Tibial nerve (tissue), 4 donors: Measurements from ENCODE around the gene LENG8. TPM values are rescaled to one million over a fixed set of nuclear protein-coding genes. Genes with fewer than 3 reads are reported as not detected.
"Not testable (repeated sequence)": the region's sequence is repeated elsewhere in the genome, so short reads cannot be mapped to it uniquely, and the experiment has no call there.

Experiments used
- DNase-seq, 2 donors: peaks; one replicate each; pipeline ENCODE4 v3.0.0-alpha.2; 2019; ENCODE audit warnings: low spot score in 2 of 2
- H3K27ac ChIP-seq, 4 donors: fragments of 200-600 bp; sonication (generic) in 3 of 4; one replicate each; pipeline ENCODE4 v1.5.1; 2017 to 2019; ENCODE audit warnings: mild to moderate bottlenecking in 1 of 4
- H3K27me3 ChIP-seq, 2 donors: fragments of 200-600 bp; sonication (generic) in 1 of 2; one replicate each; pipeline versions ENCODE4 v1.5.1 to v1.6.0; 2017 to 2019
- H3K36me3 ChIP-seq, 3 donors: fragments of 200-600 bp; sonication (generic); one replicate each; pipeline ENCODE4 v1.5.1; 2018 to 2019
- H3K4me1 ChIP-seq, 4 donors: fragments of 200-600 bp; sonication (generic) in 3 of 4; one replicate each; pipeline ENCODE4 v1.5.1; 2017 to 2019
- H3K4me3 ChIP-seq, 4 donors: fragments of 200-600 bp; sonication (generic) in 3 of 4; one replicate each; pipeline ENCODE4 v1.5.1; 2017 to 2019; ENCODE audit warnings: mild to moderate bottlenecking in 1 of 4, moderate library complexity in 1 of 4
- H3K9me3 ChIP-seq, 4 donors: fragments of 200-600 bp; sonication (generic) in 3 of 4; one replicate each; pipeline ENCODE4 v1.5.1; 2017 to 2019
- EP300 ChIP-seq, 2 donors: sonication (generic); formaldehyde crosslinking; IDR thresholded peaks; one replicate each; pipeline ENCODE4 v1.6.1; 2017; ENCODE audit warnings: antibody characterized with exemption in 2 of 2, mild to moderate bottlenecking in 1 of 2
- POLR2A ChIP-seq, 2 donors: fragments of 450-650 bp; IDR thresholded peaks; one replicate each; pipeline ENCODE4 v1.6.1; 2017; ENCODE audit warnings: antibody characterized with exemption in 2 of 2, mild to moderate bottlenecking in 2 of 2, moderate library complexity in 2 of 2
- WGBS, 2 donors: methylation state at CpG; one replicate each; pipeline ENCODE4 v1.1.5; 2018; 5-methylcytosine and 5-hydroxymethylcytosine counted together
- total RNA-seq, 4 donors: library from RNA; depleted of rRNA; stranded (reverse); fragments of >200 nt; gene quantifications; one replicate each; pipeline ENCODE4 v1.1.0, GENCODE V29; 2016
- TF ChIP-seq, protein P1 (sequence below), 5 experiments: fragments of 200-600 bp in 3 of 5; fragments of 450-650 bp in 2 of 5; sonication (generic) in 3 of 5; IDR thresholded peaks; one replicate each; pipeline ENCODE4 v1.5.1; 2016 to 2019; ENCODE audit warnings: antibody characterized with exemption in 5 of 5, mild to moderate bottlenecking in 3 of 5, moderate library complexity in 2 of 5

The LENG8 gene
- total RNA-seq, 4 donors from 2014 or later: 189 to 389 (median 285) TPM

DNA sequence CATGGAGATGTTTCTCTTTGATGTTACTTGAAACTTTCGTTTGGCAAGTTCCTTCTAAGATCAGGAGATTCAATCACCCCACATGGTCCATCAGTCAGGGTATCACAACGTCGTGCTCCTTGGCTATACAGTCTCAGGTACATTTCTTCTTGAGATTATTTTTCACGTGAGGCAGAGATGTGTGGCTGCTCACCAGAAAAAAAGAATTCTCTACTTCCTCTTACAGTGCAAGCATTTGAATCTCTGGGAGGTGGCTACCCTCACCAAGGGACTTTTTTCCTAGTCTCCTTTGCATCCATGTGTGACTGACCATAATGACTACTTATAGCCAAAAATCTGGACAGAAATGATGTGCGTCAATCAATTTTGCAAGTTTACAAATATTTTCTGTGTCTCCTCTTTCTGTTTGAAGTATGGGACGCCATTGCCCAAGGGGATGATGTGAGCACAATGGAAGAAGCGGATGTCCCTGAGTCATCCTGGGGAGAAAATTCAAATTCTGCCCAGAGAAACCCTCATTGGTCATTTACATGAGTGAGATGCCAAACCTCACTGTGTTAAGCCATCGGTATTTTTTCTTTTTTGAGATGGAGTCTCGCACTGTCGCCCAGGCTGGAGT is 45.1 kb downstream of the LENG8 start:
- peaks cover 0 to 16% of the 10 kb centered on the region in 2 donors for H3K27me3 ChIP-seq
- no peaks in the 10 kb centered on the region for H3K9me3 ChIP-seq
- no peak overlapping the region for H3K27ac ChIP-seq
- H3K4me3 ChIP-seq: no peak overlapping the region
- TF ChIP-seq POLR2A (IDR thresholded peaks at IDR 0.05): no peak
- TF ChIP-seq, protein P1, sequence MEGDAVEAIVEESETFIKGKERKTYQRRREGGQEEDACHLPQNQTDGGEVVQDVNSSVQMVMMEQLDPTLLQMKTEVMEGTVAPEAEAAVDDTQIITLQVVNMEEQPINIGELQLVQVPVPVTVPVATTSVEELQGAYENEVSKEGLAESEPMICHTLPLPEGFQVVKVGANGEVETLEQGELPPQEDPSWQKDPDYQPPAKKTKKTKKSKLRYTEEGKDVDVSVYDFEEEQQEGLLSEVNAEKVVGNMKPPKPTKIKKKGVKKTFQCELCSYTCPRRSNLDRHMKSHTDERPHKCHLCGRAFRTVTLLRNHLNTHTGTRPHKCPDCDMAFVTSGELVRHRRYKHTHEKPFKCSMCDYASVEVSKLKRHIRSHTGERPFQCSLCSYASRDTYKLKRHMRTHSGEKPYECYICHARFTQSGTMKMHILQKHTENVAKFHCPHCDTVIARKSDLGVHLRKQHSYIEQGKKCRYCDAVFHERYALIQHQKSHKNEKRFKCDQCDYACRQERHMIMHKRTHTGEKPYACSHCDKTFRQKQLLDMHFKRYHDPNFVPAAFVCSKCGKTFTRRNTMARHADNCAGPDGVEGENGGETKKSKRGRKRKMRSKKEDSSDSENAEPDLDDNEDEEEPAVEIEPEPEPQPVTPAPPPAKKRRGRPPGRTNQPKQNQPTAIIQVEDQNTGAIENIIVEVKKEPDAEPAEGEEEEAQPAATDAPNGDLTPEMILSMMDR (IDR thresholded peaks at IDR 0.05): no peak
- H3K36me3 ChIP-seq: no peaks in the 10 kb centered on the region
- 72 to 74% methylated on average over 10 of the region's 10 CpGs for WGBS, 2 donors
- DNase-seq: no peak
- H3K4me1 ChIP-seq: no peaks in the 10 kb centered on the region

DNA sequence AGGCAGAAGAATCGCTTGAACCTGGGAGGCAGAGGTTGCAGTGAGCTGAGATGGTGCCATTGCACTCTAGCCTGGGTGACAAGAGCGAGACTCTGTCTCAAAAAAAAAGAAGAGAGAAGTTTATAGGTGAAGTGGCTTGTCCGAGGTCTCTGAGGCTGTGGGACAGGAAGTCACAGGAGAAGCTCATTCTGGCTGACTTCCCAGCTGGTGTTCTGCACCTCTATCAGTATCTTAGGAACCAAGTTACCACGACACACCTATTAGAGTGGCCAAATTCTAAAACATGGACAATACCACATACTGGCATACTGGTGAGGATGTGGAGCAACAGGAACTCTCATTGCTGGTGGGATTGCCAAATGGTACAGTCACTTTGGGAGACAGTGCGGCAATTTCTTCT is 46.3 kb downstream of the LENG8 start:
- 68 to 73% methylated on average over 5 of the region's 5 CpGs for WGBS, 2 donors
- H3K36me3 ChIP-seq: not testable (repeated sequence)
- peaks cover 0 to 16% of the 10 kb centered on the region in 2 donors for H3K27me3 ChIP-seq

GRCh38 chr19:54497747-54498450 is 48.9 kb downstream of the LENG8 start:
- not testable (repeated sequence) for H3K36me3 ChIP-seq, H3K4me1 ChIP-seq, H3K27ac ChIP-seq, H3K9me3 ChIP-seq, H3K4me3 ChIP-seq, H3K27me3 ChIP-seq, DNase-seq
- 75 to 85% methylated on average over 5 to 9 of the region's 15 CpGs for WGBS, 2 donors

More for the DNA sequence above, 46.3 kb downstream of the LENG8 start:
- H3K4me3 ChIP-seq, H3K4me1 ChIP-seq, H3K9me3 ChIP-seq, H3K27ac ChIP-seq, DNase-seq: not testable (repeated sequence)

- not testable (repeated sequence) for H3K4me3 ChIP-seq, H3K4me1 ChIP-seq, H3K36me3 ChIP-seq, H3K27ac ChIP-seq, H3K9me3 ChIP-seq, H3K27me3 ChIP-seq, DNase-seq
- 73 to 79% methylated on average over 8 to 9 of the region's 9 CpGs for WGBS, 2 donors
Observed at GRCh38 chr19:54498451-54498772, 49.4 kb downstream of the LENG8 start.

DNA sequence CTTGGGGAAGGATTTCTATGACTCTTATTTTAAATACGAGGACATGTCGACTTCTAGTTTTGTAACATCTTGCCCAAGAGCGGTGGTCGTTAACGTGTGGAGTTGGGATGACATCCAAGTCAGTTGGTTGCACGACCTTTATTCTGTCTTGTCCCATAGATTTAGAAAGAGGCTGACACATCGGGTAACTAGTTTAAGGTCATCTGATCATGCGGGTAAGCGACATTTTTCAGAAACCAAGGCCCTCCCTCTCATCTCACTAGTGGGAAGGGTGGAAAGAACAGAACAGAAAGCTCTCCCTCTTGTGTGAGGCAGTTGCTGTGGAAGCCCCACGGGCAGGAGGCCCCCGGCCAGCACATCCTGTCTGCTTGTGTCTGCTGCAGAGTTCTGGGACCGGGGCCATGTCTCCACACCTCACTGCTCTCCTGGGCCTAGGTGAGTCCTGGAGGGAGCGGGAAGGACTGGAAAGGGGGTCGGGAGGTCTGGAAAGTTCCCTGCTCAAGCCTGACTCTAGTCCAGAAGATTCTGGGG is 53.6 kb downstream of the LENG8 start, which contains the start of gene LAIR2:
Gene LAIR2 (plus strand): TSS at position 314 of the 531 bp plus-strand sequence. CDS start 88 bp downstream, at position 402.
- H3K4me3 ChIP-seq: no peak within 1 kb of the TSS
- no peaks in the 10 kb centered on the region for H3K4me1 ChIP-seq
- no peaks in the 10 kb centered on the region for H3K27me3 ChIP-seq
- no peak for DNase-seq
- H3K9me3 ChIP-seq: no peaks in the 10 kb centered on the region
- no peak within 1 kb of the TSS for H3K27ac ChIP-seq
- WGBS, 2 donors: 65 to 75% methylated on average over 14 of the region's 14 CpGs
- TF ChIP-seq, protein P1 (IDR thresholded peaks at IDR 0.05): no peak
- TF ChIP-seq POLR2A (IDR thresholded peaks at IDR 0.05) (no peak), EP300 (IDR thresholded peaks at IDR 0.05) (no peak)
- H3K36me3 ChIP-seq: no peaks in the 10 kb centered on the region

DNA sequence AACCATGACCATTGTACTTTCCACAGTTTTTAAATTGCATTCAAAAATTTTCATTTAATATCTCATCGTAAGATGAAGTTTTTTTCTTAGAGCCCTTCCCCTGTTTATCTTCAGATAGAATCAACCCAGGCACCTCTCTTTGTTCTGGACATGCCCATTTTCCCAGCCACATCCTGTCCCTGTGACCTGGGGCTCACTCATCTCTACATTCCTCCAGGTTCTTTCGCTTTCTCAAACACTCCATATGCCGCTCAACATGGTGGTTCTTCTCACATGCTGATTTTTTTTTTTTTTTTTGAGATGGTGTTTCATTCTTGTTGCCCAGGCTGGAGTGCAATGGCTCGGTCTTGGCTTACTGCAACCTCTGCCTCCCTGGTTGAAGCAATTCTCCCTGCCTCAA is 56.5 kb downstream of the LENG8 start:
- not testable (repeated sequence) for H3K27me3 ChIP-seq, DNase-seq, H3K27ac ChIP-seq, H3K4me1 ChIP-seq, H3K4me3 ChIP-seq, H3K36me3 ChIP-seq, H3K9me3 ChIP-seq
- whole genome bisulfite sequencing, 2 donors: 82 to 85% methylated on average over 4 of the region's 4 CpGs

GRCh38 chr19:54506079-54506478 is 57.1 kb downstream of the LENG8 start:
- TF ChIP-seq, protein P1 (IDR thresholded peaks at IDR 0.05): no peak
- no peak for TF ChIP-seq POLR2A (IDR thresholded peaks at IDR 0.05)
- TF ChIP-seq EP300 (IDR thresholded peaks at IDR 0.05): no peak
- no peak overlapping the region for H3K27ac ChIP-seq
- H3K27me3 ChIP-seq: no peaks in the 10 kb centered on the region
- H3K4me3 ChIP-seq: no peak overlapping the region
- 62 to 89% methylated on average over 10 of the region's 10 CpGs for WGBS, 2 donors
- H3K4me1 ChIP-seq: no peaks in the 10 kb centered on the region
- no peak for DNase-seq
- no peaks in the 10 kb centered on the region for H3K9me3 ChIP-seq
- no peaks in the 10 kb centered on the region for H3K36me3 ChIP-seq

- 77% methylated on average over 10 of the region's 15 CpGs; no CpG with 5 or more reads in 1 of the 2 donors for WGBS, 2 donors
- not testable (repeated sequence) for H3K9me3 ChIP-seq, H3K27ac ChIP-seq, H3K4me1 ChIP-seq, H3K36me3 ChIP-seq, DNase-seq, H3K4me3 ChIP-seq, H3K27me3 ChIP-seq
Observed at GRCh38 chr19:54507038-54507717, 58.2 kb downstream of the LENG8 start.
